Heart right ventricle (tissue), 16 donors: ENCODE data around the gene IP6K1. TPM values are rescaled to one million over a fixed set of nuclear protein-coding genes. Genes with fewer than 3 reads are reported as not detected.
"Not testable (repeated sequence)": the region's sequence is repeated elsewhere in the genome, so short reads cannot be mapped to it uniquely, and the experiment has no call there.

Source experiments
- ATAC-seq, 8 donors: fragments of 200-7000 bp; cut with Tn5 transposase; one replicate each; pipeline ENCODE4 v1.9.1; 2020; ENCODE audit warnings: mild to moderate bottlenecking in 8 of 8, moderate library complexity in 8 of 8, moderate number of reproducible peaks in 1 of 8
- DNase-seq, 2 donors: peaks; one replicate each; pipeline ENCODE4 v3.0.0-alpha.2; 2020
- H3K27ac ChIP-seq, 10 donors: fragments of 200-600 bp; sonication (generic) in 2 of 10; one replicate each; pipeline versions ENCODE4 v1.5.0 to v1.8.0; 2020 to 2022; ENCODE audit warnings: mild to moderate bottlenecking in 3 of 10
- H3K27me3 ChIP-seq, 7 donors: fragments of 200-600 bp; one replicate each; pipeline ENCODE4 v1.8.0; 2021 to 2022; ENCODE audit warnings: mild to moderate bottlenecking in 2 of 7
- H3K36me3 ChIP-seq, 9 donors: fragments of 200-600 bp; sonication (generic) in 1 of 9; one replicate each; pipeline versions ENCODE4 v1.5.0 to v1.8.0; 2020 to 2022; ENCODE audit warnings: mild to moderate bottlenecking in 2 of 9
- H3K4me1 ChIP-seq, 9 donors: fragments of 200-600 bp; sonication (generic) in 1 of 9; one replicate each; pipeline versions ENCODE4 v1.5.0 to v1.8.0; 2020 to 2022; ENCODE audit warnings: mild to moderate bottlenecking in 4 of 9
- H3K4me3 ChIP-seq, 10 donors: fragments of 200-600 bp; sonication (generic) in 2 of 10; one replicate each; pipeline versions ENCODE4 v1.5.0 to v1.8.0; 2020 to 2022; ENCODE audit warnings: mild to moderate bottlenecking in 7 of 10, moderate library complexity in 2 of 10
- H3K9me3 ChIP-seq, 11 donors: fragments of 200-600 bp in 10 of 11; sonication (generic) in 2 of 11; one replicate each; pipeline versions ENCODE4 v1.5.0 to v1.8.0; 2013 to 2022; ENCODE audit warnings: mild to moderate bottlenecking in 2 of 11, control low read depth in 1 of 11, moderate library complexity in 1 of 11
- CTCF ChIP-seq, 9 donors: fragments of 200-600 bp; sonication (generic) in 2 of 9; IDR thresholded peaks; one replicate each; pipeline versions ENCODE4 v1.5.0 to v1.8.0; 2021 to 2022; ENCODE audit warnings: antibody characterized with exemption in 9 of 9, mild to moderate bottlenecking in 5 of 9, moderate library complexity in 1 of 9
- WGBS, 2 donors: extraction: QIAGEN DNeasy Blood & Tissue Kit; methylation state at CpG; one replicate each; pipeline ENCODE4 v1.1.7; 2013; ENCODE audit warnings: inconsistent platforms in 1 of 2; 5-methylcytosine and 5-hydroxymethylcytosine counted together
- intact Hi-C, 10 donors: fragments of 100-400 bp; cut with DNase I; formaldehyde crosslinking; loops; one replicate each; pipeline versions ENCODE4 v1.11.1 to v1.14.2; 2022
- polyA plus RNA-seq, 2 donors: library from polyadenylated mRNA; stranded (reverse); fragments of 200-250 nt; gene quantifications; one replicate each; pipeline ENCODE4 v1.2.3, GENCODE V29; 2013
- total RNA-seq, 10 donors: library from RNA; stranded (reverse); fragmentation: NEBNext Ultra II Directional in 3 of 10; extraction: Animal tissue kit (Norgen Biotek cat#: 25700) in 3 of 10; gene quantifications; one replicate each; pipeline versions ENCODE4 v1.2.1 to v1.2.4, GENCODE V29; 2021 to 2023
- donor health status: Arrhythmogenic right ventricular cardiomyopathy.
- donor health status: ischemic (EF 13 %, LVEDD 7.1; RV severe dilation, severe dysfunction).
- donor health status: healthy with polysubstance abuse.
- donor health status: DM: no; HTN: yes; CAD: no.
- donor health status: DM: no; HTN: no; CAD: no.
- donor health status: ischemic (EF 25% LVEDD 6.9; RV normal size, moderate dysfunction).
- donor health status: ischemic (EF 25% LVEDD 5.7; RV mildly dilated, moderate dysfunction).
- donor health status: healthy.
- donor health status: DM: yes; HTN: yes; CAD: no.
- donor health status: Ischemic cardiomyopathy.
- donor health status: ischemic (EF 35%, LVEDD 5.7; RV mildly dilated, moderate dysfunction).
- donor health status: nonischemic (EF 11% LVEDD 7.7; RV severe dilation, severe dysfunction).
- donor health status: DM: yes; HTN: yes; CAD: no.
- donor health status: PGD.
- donor health status: ischemic (EF 29% LVEDD 5.4; RV normal size, mild dysfunction).
- donor health status: nonischemic (EF 23%, LVEDD 6.1; RV moderate dilation, normal function).

Gene IP6K1
- total and polyA plus RNA-seq, 12 donors: 9.0 to 24.4 (median 16.5) TPM

- WGBS, 2 donors: 83 to 87% methylated on average over 5 of the region's 5 CpGs
- no peak for DNase-seq
- no peak overlapping the region for H3K27ac ChIP-seq
- no peaks in the 10 kb centered on the region for H3K9me3 ChIP-seq
- H3K27me3 ChIP-seq: no peaks in the 10 kb centered on the region
- peaks cover 4 to 56% (median 25%) of the 10 kb centered on the region in 9 donors for H3K4me1 ChIP-seq
- peaks cover 0 to 65% (median 5%) of the 10 kb centered on the region in 9 donors for H3K36me3 ChIP-seq
- no peak overlapping the region for H3K4me3 ChIP-seq
- intact Hi-C loops: no loop called here
- TF ChIP-seq CTCF (IDR thresholded peaks at IDR 0.05): no peak
- no peak for ATAC-seq
Observed at GRCh38 chr3:49781415-49782199, 4.7 kb downstream of the IP6K1 start.

GRCh38 chr3:49780975-49781365 is 5.4 kb downstream of the IP6K1 start:
- Histone ChIP-seq H3K4me1 (peaks cover 4 to 56% (median 25%) of the 10 kb centered on the region in 9 donors), H3K36me3 (peaks cover 0 to 70% (median 5%) of the 10 kb centered on the region in 9 donors)
- 90 to 96% methylated on average over 9 of the region's 9 CpGs for WGBS, 2 donors
- DNase-seq, ATAC-seq, H3K4me3 ChIP-seq, intact Hi-C loops, H3K27ac ChIP-seq, H3K9me3 ChIP-seq, H3K27me3 ChIP-seq: not testable (repeated sequence)

- TF ChIP-seq CTCF (IDR thresholded peaks at IDR 0.05): no peak
- WGBS, 2 donors: 63 to 66% methylated on average over 4 of the region's 4 CpGs
- Histone ChIP-seq H3K9me3 (no peaks in the 10 kb centered on the region), H3K36me3 (peaks cover 0 to 76% (median 5%) of the 10 kb centered on the region in 9 donors), H3K27ac (no peak overlapping the region), H3K4me3 (no peak overlapping the region), H3K27me3 (no peaks in the 10 kb centered on the region), H3K4me1 (peaks cover 4 to 56% (median 21%) of the 10 kb centered on the region in 9 donors)
- intact Hi-C loops: no loop called here
- DNase-seq (no peak), ATAC-seq (no peak)
Observed at GRCh38 chr3:49780080-49780974, 6.0 kb downstream of the IP6K1 start.

GRCh38 chr3:49779358-49780079 is 6.8 kb downstream of the IP6K1 start:
- intact Hi-C loops: no loop called here
- no peaks in the 10 kb centered on the region for H3K9me3 ChIP-seq
- no peaks in the 10 kb centered on the region for H3K27me3 ChIP-seq
- DNase-seq (no peak), ATAC-seq (no peak)
- WGBS, 2 donors: 93 to 96% methylated on average over 5 of the region's 5 CpGs
- H3K36me3 ChIP-seq: peaks cover 0 to 70% (median 5%) of the 10 kb centered on the region in 9 donors
- H3K4me3 ChIP-seq: no peak overlapping the region
- no peak overlapping the region for H3K27ac ChIP-seq
- H3K4me1 ChIP-seq: peaks cover 3 to 53% (median 22%) of the 10 kb centered on the region in 9 donors
- TF ChIP-seq CTCF (IDR thresholded peaks at IDR 0.05): no peak

- intact Hi-C loops, H3K4me3 ChIP-seq, H3K9me3 ChIP-seq, ATAC-seq, H3K27ac ChIP-seq, DNase-seq, H3K27me3 ChIP-seq: not testable (repeated sequence)
- Histone ChIP-seq H3K4me1 (peaks cover 3 to 23% (median 14%) of the 10 kb centered on the region in 9 donors), H3K36me3 (peaks cover 0 to 43% (median 5%) of the 10 kb centered on the region in 9 donors)
- 93% methylated on average over 8 of the region's 8 CpGs for WGBS, 2 donors
Observed at GRCh38 chr3:49776101-49776500, 10.2 kb downstream of the IP6K1 start.
